GM21723 (cell line): ENCODE results near the gene SHLD1.
"Not testable (repeated sequence)": the region's sequence is repeated elsewhere in the genome, so short reads cannot be mapped to it uniquely, and the experiment has no call there.

Experiments used
- ATAC-seq: cut with Tn5 transposase; IDR thresholded peaks from one replicate; pipeline ENCODE4 v1.9.1; 2021; ENCODE audit warnings: mild to moderate bottlenecking, moderate library complexity; ENCODE audit not compliant: unreplicated experiment

The SHLD1 gene, protein sequence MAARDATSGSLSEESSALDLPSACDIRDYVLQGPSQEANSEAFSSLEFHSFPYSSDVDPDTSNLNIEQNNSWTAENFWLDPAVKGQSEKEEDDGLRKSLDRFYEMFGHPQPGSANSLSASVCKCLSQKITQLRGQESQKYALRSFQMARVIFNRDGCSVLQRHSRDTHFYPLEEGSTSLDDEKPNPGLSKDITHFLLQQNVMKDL

DNA sequence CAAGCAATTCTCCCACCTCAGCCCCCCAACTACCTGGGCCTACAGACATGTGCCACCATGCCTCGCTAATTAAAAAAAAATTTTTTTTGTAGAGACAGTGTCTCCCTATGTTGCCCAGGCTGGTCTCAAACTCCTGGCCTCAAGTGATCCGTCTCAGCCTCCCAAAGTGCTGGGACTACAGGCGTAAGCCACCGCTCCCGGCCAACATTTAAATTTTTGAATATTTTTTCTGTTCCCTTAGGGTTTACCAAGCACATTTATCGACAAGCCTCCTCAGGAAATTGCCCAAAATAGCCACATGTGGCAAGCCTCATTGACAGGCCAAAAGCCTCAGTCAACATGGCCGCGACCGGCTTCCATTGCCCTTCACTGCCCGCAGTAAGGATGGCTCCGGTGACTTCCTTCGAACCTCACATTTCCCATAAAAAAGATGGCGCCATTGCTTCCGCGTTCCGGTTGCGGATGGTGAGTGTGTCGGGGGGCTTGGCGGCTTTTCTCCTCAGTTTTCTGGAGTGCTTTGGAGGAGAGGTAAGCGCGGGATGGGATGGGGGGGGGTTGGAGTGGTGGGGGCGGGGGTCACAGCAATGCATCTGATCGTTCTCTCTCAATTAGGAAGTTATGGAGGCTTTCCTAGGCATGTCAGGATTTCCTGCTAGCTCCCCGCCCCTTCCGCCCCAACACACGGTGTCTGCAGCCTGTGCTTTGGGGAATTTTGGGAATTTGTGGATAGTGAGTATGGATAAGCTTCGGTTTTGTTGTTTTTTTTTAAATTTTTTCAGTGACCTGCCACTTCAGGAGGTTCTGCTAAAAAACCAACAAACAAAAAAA lies at the start of gene SHLD1:
TSS of gene SHLD1 (plus strand) at position 450 of the 828 bp plus-strand sequence. CDS start 22,465 bp downstream, outside the sequence.
- ATAC-seq: peak; percentile 93

DNA sequence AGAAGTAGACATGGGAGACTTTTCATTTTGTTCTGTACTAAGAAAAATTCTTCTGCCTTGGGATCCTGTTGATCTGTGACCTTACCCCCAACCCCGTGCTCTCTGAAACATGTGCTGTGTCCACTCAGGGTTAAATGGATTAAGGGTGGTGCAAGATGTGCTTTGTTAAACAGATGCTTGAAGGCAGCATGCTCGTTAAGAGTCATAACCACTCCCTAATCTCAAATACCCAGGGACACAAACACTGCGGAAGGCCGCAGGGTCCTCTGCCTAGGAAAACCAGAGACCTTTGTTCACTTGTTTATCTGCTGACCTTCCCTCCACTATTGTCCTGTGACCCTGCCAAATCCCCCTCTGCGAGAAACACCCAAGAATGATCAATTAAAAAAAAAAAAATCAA lies 47.9 kb upstream of the SHLD1 start:
- not testable (repeated sequence) for ATAC-seq

DNA sequence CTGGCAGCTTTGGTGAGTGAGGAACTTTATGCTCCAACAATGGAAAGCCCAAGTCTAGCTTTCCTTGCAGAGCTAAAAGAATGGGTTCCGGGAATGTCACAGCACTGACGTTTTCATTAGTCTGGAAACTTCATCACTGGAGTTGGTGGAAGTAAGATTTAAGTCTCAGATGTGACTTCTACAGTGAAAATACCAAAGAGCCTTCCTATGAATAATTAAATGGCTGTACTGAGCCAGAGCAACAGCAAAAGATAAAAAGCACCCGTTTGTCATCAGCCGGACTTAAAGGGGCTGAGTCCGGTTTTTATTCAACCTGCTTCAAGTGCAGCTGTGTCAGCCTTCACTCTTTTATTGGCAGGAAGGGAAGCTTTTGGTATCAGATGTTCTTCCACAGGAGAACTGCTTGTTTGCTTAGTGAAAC lies 46.5 kb upstream of the SHLD1 start:
- ATAC-seq: no peak

DNA sequence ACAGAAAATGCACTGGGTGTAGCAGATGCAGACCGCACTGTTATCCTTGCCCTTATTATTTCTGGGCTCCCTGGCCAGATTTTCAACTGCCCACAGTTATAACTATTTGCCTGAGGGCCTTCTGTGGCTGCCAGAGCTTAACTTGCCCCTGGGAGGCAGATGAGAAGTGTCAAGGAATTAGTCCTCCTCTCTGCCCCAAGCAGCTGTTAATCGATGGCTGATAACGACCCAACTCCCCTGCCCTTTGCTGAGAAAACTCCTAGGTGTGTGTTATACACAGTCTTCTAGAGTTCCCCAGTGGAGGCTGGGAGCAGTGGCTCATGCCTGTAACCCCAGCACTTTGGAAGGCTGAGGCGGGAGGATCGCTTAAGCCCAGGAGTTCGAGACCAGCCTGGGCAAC lies 44.4 kb upstream of the SHLD1 start:
- ATAC-seq: no peak

DNA sequence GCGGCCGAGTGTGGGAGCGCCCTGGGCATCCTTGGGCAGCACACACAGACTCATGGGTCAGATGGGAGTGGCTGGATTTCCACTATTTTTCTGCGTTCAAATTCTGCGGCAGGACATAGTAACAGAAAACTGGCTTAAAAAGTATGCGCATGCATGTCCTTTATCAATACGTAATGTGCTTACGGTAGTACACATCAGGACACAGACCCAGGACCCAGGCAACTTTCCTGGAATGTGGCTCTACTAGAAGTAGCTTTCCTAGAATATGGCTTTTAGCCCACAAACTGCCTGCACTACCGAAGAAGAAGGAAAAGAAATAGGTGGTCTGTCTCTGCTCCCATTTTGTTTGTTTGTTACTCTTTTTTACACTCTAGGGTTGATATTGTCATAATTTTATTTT lies 43.4 kb upstream of the SHLD1 start:
- no peak for ATAC-seq

DNA sequence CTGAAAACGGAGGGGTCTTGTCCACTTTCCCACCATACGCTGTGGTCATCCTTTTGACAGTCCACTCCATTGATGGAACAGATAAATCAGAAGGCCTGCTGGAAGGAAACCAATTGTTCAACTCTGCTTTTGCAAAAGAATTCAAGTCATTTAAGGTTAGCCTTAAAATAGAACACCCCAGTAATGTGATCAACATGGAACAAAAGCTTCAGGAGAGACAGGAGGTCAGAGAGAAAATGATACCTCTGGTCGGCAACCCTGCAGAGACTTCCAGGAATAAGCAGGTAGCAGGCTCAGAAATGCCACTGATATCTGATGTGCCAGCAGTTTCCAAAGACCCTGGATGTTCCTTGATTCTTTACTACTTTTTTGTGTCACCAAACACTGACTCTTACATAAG lies 39.6 kb upstream of the SHLD1 start:
- no peak for ATAC-seq

DNA sequence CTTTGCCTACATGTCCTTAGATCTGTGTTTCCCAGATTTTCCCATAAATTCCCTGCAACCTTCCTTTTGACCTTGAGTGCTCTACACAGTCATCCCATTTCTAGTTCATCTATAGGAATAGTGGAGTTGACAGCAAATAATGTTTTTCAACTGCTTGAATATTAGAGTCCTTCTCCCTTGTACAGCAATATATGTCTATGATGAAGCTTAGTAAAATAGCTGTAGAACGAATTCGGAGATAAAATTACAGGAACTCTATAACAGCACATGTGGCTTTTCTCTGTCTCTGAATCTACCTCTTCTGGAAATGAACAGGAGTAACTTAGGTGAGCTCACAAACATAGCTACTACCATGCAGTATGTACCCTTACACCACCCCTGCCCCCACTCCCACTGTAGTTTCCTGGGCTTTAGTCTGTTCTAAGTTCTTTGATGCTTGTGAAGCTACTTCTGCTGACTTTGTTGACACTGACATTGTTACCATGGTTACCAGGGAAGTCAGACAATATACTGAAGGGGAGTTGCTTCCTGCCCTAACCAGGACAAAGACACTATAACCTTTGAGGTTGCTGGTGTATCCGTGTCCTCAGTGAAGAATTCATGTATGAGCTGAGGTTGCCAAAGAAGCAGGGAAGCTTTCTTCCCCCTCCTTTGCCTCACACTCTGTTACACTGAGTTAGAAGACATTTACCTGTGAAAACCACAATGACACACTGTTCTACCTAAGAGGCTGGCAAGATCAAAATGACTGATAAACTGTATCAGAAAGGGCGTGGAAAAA lies 35.8 kb upstream of the SHLD1 start:
- ATAC-seq: no peak

DNA sequence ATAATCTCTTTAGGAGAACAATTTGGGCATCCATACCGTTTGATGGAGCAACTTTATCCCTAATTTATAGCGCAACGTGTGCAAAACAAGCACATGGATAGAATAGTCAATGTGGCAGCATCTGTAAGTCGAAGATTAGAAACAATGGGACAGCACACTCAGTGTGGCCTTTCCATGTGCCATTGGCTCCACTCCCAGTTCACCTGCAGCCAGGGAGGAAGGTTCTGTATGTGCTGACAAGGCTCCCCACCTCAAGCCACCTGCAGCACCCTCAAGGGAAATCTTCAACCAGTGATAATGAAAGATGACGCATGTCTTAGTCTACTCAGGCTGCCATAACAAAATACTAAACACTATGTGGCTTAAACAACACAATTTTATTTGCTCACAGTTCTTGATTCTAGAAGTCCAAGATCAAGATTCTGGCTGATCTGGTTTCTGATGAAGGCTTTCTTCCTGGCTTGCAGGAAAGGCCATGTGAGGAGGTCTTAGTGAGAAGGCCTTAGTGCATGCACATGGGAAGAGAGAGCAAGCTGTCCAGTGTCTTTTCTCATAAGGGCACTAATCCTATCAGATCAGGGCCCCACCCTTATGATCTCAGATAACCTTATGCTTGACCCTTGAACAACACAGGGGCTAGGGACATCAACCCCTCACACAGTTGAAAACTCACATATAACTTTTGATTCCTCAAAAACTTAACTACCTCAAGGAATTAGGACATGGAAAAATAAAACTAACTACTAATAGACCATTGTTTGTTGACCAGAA lies 34.9 kb upstream of the SHLD1 start:
- no peak for ATAC-seq

DNA sequence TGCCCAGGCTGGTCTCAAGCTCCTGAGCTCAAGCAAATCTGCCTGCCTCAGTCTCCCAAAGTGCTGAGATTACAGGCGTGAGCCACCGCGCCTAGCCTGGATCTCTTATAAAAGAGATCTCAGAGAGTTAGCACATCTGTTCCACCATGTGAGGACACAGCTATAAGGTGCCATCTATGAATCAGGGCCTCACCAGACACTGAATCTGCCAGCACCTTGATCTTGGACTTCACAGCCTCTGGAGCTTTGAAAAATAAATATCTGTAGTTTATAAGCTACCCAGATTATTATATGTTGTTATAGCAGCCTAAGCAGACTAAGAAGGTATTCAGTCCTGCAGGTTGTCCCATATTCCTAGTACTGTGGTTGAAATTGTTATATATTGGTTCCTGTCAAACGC lies 33.2 kb upstream of the SHLD1 start:
- ATAC-seq: no peak

DNA sequence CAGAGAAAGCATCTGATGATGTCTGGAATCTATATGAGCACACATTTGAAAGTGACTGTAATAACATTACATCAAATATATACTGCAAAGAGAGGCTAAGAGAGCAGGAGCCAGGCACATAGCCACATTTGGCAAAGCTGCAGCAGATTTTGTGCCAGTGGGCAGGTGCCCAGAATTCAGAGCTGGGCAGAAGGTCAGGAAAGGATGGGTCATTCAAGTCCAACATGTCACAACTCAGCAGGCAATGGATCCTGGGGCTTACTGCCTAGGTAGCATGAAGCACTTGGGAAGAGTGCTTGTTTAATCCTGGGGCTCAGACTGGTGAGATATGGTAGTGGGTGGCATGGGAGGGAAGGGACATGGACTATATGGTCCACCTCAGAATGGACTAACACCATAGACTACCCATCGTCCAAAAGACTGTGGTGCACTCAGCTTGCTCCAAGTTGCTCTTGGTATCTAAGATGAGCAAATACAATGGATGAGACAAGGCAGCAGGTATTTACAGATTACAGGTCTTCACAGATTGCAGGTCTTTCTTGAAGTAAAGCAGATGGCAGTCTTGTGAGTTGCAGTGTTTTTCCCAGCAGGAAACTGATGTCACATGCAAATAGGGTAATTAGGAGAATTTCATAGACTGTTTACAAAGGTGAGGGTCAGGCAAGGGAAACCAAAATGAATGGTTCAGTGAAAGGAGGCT lies 31.2 kb upstream of the SHLD1 start:
- no peak for ATAC-seq

DNA sequence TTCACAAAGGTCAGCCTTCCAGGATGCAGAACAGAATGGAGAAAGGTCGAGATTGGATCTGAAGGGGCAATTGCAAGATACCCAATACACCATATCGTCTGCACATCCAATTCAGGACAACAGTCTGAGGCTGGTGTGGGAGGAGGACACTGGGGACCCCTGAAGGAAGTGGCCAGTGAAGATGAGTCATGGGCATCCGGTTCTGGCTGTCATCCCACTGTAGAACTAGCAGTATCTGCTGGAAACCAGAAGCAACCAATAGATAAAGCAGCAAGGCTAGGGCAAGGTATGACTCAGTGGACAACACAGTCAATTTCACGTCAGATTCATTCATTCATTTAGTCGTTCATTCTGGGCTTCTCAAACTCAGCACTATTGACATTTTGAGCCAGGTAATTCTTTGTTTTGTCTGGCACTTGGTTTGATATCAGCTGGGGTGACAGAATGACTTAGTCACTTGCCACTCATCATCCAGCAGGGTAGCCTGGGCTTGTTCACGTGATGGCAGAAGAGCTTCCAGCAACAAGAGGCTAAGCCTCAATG lies 30.3 kb upstream of the SHLD1 start:
- ATAC-seq: no peak

DNA sequence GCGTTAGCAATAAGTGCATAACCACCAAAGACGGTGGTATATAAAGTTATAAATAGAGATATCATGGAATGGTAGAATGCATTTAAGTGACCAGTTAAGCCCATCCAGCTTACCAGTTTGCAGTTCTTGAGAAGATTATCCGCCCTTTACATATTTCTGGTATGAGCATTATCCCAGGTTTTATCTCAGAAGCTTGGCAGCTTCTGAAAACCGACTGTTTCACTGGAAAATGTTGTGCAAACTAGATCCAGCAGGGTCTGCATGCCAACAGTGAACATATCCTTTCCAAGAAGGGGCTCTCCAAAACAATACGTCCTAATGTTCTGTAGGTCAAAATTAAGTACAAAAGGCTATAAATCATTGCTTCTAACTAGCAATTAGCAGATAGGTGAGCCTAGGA lies 29.5 kb upstream of the SHLD1 start:
- ATAC-seq: no peak

DNA sequence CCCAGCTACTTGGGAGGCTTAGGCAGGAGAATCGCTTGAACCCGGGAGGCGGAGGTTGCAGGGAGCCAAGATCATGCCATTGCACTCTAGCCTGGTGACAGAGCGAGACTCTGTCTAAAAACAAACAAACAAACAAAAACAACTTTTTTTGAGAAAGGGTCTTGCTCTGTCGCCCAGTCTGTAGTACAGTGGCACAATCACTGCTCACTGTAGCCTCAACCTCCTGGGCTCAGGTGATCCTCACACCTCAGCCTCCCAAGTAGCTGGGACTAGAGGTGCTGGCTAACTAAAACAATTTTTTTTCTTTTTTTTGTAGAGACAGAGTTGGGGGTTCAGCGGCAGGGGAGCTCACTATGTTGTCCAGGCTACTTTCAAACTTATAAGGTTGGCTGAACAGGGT lies 28.8 kb upstream of the SHLD1 start:
- ATAC-seq: not testable (repeated sequence)

DNA sequence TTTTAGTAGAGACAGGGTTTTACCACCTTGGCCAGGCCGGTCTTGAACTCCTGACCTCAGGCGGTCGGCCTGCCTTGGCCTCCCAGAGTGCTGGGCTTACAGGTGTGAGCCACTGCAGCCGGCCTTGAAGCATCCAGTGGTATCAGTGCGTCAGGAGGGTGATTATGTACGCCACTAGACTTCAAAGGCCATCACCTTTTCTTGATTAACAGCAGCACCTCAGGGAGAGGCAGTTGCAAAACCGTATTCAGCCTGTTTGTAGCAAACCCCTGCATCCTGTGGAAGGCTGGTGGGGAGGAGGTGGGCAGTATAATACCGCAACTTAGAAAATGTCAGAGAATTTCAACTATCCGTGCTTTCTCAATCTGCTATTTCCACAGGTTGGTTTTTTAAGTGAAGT lies 27.3 kb upstream of the SHLD1 start:
- ATAC-seq: no peak

DNA sequence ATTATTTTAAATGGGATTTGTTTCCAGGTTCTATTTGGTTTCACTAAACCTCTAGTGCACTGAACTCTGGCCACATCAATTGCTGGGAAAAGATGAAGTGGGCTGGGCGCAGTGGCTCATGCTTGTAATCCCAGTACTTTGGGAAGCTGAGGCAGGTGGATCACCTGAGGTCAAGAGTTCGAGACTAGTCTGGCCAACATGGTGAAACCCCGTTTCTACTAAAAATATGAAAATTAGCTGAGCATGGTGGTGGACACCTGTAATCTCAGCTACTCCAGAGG lies 25.1 kb upstream of the SHLD1 start:
- ATAC-seq: not testable (repeated sequence)

DNA sequence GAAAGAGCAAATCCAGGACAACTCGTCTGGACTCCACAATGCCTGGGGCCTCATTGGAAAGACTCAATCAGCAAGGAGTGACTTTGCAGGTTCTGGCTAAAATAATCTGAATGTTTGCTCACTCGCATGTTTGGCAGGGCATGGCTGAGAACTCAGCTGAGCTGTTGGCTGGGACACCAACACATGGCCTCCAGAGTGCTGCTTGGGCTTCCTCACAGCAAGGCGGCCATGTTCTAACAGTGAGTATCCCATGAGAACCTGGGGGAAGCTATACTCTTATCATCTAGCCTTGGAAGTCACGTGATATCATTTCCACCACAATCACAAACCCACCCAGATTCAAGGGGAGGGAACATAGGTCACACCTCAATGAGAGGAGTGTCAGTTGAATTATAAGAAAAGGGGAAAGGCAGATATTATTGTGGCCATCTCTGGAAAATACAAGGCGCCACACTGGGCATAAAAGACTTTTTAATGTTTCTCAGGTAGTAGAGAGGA lies 23.1 kb upstream of the SHLD1 start:
- no peak for ATAC-seq

DNA sequence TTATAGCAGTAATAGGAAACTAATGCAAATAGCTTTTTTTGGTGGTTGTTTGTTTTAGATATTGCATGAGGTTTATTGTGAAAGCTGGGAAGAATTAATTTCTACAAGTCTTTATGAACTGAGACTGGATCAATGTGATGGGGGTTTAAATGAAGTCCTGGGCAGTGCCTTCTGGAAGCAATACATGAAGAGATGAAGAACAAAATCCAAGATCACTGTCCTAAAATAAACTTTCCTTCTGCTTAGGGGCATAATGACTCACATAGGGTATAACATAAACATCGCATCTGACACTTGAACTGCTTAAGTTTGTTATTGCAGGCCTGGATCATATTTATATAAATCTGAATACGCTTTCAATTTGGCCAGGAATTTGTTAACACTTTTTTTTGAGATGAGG lies 20.9 kb upstream of the SHLD1 start:
- no peak for ATAC-seq

DNA sequence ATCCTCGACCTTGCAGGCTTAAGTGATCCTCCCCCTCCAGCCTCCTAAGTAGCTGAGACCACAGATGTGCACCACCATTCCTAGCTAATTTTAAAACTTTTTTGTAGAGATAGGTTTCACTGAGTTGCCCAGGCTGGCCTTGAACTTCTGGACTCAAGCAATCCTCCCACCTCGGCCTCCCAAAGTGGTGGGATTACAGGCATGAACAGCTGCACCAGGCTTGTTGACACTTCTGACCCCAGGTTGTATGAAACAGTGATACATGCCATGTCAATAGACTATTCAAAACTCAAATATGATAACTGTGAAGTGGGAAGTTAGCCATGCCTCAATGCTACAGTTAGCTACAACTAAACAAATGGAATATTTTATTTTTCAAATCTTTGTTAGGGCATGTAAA lies 20.1 kb upstream of the SHLD1 start:
- ATAC-seq: no peak

DNA sequence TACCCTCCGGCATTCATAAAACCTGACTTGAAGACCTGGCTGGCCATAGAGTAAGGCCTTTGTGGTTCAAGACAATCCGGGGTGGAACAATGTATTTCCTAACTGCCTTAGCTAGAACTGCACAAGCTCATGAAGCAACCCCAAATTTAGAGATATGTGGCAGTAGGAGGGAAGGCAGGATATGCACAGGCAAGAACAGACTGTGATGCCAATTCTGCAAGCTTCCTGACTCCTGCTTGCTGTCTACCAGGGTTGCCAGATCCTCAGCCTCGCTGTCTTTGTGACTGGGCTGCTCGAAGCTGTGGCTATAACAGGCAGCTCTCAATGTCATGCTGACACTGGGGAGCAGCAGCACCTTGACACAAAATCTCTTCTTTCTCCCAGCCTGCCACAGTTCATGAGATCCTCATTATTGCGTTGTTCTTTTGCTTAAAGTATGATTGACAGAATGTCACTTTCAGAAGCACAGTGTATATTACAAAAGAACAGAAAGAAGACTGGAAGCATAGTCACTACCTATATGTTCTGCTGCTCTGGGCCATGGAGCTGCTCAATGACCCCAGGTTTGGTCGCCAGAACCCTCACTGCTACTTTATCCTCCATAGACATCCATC lies 18.3 kb upstream of the SHLD1 start:
- no peak for ATAC-seq

DNA sequence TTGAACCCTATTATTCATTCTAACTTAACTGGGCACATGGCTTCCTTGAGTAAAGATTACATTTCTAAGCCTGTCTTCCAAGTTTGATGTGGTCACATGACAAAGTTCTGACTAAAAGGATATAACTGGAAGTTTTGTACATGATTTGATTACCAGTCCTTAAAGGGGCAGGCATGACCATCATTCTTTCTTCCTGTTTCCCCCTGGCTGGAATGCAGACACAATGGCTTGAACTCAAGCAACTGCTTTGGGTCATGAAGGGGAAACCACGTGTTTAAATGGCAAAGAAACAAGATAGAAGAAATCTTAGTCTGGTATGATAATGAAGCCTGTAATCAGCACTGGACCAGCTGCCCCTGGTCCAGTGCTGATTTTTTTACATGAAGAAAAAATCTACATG lies 15.6 kb upstream of the SHLD1 start:
- ATAC-seq: no peak
